Activated CD4-positive, alpha-beta T cell treated with anti-CD3 and anti-CD28 coated beads, Interleukin-2, amount 50 U/mL, for 16 hours (primary cell): ENCODE results near the gene BCAS4.
"Not testable (repeated sequence)": the region's sequence is repeated elsewhere in the genome, so short reads cannot be mapped to it uniquely, and the experiment has no call there.

Experiments used
- DNase-seq: peaks from one replicate; pipeline ENCODE4 v3.0.0-alpha.2; 2020

The BCAS4 gene

DNA sequence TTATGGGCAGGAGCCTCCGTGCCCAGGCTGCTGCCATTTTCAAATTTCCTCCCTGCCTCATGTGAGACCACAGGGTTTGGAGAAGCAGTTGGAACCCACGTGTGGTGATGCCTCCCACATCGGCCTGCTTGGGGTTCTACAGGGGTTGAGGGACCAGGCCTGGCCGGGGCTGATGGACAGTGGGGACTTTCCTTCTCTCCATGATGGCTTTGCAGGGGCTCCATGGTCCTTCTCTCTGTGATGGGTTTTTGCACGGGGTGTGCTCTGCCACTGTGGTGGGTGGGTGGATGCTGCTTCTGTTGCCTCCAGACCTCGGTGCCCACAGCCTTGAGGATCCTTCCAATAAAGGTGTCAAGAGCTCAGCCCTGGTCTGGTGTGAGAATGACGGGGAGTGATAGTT is 82.0 kb downstream of the BCAS4 start:
- DNase-seq: no peak

DNA sequence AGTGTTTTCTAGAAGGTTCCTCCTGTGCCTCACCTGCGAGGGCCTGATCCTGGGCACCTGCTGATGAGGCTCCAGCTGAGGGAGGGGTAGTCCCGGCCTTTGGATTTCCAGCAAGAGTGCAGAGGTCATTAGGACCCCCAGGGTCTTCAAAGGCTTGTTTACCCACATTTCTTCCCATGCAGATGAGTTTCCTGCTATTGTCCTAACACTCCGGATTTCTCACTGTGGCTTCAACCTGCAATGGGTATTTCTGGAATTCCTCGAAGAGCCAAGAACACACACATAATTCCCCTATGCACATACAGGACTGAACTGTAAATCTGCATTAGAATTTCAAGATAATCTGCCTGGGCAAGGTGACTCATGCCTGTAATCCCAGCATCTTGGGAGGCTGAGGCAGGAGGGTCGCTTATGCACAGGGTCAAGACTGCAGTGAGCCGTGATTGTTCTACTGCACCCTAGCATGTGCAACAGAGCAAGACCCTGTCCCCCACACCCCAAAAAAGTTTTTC is 82.4 kb downstream of the BCAS4 start:
- no peak for DNase-seq

DNA sequence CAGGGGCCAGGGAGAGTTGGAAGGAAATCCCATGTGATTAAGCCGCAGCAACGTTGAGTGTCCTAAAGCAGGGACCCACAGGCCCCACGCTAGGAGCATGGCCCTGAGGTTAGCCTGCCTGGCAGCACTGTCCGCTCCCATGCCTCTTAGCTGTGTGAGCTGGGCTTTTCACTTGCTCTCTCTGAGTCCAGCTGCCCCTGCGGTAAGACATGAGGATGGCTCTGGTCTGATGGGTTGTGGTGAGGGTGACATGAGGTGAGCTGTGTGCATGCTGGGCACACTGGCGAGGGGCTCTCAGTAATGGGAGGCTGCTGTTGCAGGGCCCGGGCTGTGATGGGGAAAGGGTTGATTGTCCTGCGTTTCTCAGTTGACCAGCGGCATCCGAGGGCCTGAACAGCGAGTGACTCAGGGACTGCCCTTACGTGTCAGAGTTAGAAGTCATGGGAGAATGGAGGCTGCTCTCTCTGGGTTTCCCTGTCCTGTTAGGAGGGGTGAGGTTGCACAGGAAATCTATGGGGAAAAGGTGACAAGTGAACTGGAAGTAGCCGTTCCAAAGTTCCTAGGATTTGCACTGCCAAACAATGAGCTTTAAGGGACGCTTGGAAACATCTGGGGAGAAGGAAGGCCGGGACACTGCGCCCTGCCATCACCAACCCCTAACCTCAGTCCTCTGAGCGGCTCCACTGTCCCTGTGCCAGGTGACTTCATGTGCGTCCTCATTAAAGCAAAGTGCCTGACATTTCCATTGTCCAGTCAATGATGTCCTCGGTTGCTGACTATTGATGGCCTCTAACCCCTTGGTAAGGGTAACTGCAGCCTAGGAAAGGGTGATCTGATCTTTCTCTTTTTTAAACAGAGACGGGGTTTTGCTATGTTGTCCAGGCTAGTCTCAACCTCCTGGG is 85.0 kb downstream of the BCAS4 start:
- DNase-seq: no peak

DNA sequence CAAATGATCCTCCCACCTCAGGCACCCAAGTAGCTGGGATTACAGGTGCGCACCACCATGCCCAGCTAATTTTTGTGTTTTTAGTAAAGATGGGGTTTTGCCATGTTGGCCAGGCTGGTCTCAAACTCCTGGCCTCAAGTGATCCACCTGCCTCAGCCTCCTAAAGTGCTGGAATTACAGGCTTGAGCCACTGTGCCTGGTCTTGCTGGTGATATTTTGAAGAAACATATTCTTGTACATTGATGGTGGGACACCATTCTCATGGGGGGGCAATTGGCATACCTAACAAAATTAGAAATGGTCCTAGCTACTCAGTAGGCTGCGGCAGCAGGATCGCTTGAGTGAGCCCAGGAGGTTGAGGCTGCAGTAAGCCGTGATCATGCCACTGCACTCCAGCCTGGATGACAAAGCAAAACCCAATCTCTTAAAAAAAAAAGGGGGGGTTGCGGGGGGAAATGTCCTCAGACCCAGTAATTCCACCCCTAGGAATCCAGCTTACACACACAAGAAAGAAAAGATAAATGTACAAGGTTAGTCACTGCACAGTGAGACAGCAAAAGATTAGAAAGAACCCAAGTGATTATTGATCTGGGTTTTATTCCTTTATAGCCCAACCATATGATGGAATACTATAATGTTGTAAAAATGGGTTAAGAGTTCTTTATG is 87.0 kb downstream of the BCAS4 start:
- DNase-seq: not testable (repeated sequence)

DNA sequence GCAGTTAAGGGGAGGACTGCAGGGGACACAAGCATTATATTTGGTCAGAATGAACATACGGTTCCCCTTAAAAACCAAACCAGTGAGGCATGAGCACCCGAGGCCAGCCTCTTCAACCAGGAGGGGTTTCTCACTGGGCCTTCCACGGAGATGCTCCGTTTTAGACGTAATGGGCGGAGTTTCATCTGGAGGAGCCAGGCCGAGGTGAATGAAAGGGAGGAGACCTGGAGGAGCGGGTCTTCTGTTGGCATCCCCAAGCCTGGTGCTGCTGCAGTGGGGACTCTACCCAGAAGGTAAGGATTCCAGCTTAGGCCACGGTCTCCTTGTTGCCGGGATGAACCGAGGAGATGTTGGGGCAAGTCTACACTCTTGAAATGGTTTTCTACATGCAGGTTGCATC is 89.0 kb downstream of the BCAS4 start:
- DNase-seq: no peak

DNA sequence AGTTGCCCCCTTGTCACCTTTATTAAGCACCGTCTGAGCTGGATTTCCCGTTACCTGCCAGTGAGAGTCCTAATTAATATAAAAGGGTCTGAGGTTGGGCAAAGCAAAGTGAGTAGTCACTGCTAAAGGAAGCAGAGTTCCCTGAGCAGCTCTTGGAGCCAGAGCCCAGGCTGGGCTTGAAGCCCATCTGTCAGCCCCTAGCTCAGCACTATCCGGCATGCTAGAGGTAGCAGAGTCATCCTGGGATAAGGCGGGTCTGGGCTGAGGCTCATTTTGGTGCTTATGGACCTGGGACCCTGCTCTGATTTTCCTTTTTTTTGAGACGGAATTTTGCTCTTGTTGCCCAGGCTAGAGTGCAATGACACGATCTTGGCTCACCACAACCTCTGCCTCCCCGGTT is 90.2 kb downstream of the BCAS4 start:
- no peak for DNase-seq

DNA sequence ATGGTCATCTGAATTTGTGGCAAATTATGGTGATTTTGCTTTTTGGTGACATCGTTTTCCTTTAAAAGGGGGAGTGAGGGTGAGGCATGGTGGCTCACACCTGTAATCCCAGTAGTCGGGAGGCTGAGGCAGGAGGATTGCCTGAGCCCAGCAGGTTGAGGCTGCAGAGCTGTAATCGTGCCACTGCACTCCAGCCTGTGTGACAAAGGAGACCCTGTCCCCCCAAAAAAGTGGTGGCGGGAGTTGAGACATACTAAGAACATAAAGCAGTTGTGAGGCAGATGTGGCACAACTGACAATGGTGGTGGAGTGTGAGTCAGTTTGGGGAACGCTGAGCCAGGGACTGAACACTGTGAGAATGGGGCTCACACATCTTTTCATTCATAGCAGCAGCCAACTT is 90.9 kb downstream of the BCAS4 start:
- no peak for DNase-seq

DNA sequence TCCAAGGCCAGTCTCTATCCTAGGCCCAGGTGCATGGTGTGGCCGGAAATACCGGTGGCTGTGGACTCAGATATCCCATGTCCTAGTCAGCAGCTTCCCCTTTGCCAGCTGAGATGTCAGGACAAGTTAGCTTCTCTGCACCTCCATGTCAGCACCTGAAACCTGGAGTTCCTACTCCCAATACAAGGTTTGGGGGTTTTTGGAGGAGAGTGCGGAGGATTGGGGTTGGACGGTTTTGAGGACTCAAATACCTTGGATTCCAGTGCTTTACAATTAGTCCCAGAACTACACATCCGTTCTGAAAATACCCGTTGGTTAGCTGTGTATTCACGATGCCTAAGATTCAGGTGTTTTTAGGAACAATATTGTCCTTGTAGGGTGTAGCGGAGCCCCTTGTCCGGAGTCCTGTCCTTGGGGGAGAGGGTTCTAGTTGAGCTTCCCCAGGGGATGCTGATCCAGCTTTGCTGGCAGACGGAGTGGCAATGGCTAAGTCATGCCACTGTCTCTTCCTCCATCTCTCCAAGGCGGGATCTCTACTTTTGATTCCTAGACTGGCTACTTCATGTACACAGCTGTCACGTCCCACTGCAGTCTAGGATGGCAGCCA is 91.4 kb downstream of the BCAS4 start:
- no peak for DNase-seq

DNA sequence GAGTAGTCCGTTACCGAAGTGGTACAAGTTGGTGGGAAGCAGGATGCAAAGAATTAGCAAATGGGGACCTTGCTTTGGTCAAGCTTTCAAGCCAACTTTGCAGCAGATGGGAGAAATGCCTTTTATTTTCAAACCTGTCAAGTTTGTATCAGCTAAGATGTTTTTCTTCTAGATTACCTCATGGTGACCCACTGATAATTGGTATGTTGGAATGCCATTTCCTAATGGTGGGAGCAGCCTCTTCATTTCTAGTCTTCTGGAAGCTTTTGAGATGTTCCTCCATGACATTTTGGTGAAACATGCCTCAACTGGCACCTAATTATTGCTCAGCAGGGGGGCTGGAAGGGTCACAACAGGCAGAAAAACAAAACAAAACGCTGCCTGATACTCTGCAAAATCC is 92.7 kb downstream of the BCAS4 start:
- no peak for DNase-seq

DNA sequence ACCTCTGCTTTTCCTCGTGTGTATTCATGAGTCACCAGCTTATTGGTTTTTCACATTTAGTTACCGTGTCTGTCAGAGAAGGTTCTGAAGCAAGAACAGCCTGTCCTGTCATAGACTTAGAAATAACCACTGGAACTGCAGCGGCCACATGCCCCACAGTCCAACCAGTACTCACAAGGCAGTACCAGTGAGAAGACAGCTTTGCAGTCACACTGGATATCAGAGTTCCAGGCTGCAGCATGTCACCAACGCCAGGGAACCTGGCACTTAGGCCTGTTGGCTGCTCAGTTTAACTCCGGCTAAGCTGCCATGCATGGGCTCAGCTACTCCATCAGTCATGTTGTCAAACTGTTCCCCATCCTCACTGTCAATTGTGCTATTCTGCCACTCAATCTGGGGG is 96.3 kb downstream of the BCAS4 start:
- DNase-seq: no peak

DNA sequence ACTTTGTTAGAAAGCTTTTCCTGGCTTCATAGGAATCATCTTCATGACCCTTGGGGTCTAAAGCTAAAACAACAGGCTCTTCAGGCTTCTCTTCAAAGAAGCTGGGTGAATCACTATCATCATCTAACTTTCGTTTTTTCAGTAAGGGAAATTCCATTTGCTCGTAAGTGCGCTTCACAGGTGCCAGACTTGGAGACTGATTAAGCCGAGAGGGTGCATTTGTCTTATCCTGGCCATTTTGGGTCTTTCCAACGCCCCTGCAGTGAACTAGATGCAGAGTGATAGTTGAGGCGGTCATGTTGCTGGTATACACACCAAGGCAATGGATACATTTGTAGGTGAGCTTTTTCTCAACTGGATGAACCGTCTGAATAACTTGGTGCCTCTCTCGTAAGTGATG is 97.5 kb downstream of the BCAS4 start:
- DNase-seq: no peak

DNA sequence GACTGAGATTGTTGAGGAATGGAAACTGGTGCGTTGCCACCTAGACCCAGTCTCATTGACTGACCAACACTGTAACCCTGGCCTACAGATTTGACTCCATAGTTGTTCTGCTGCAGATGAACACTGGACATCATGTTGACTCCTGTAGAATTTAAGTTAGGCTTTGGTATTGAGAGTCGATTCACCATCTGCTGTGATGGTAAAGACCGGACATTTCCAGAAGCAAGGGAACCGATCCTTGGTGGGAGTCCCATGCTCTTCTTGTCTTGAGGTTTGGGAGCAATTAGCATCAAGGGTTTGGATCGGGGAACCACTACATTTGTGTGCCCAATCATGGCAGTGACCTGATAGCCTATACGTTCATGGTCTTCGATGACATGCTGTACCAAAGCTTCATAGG is 98.8 kb downstream of the BCAS4 start:
- no peak for DNase-seq

DNA sequence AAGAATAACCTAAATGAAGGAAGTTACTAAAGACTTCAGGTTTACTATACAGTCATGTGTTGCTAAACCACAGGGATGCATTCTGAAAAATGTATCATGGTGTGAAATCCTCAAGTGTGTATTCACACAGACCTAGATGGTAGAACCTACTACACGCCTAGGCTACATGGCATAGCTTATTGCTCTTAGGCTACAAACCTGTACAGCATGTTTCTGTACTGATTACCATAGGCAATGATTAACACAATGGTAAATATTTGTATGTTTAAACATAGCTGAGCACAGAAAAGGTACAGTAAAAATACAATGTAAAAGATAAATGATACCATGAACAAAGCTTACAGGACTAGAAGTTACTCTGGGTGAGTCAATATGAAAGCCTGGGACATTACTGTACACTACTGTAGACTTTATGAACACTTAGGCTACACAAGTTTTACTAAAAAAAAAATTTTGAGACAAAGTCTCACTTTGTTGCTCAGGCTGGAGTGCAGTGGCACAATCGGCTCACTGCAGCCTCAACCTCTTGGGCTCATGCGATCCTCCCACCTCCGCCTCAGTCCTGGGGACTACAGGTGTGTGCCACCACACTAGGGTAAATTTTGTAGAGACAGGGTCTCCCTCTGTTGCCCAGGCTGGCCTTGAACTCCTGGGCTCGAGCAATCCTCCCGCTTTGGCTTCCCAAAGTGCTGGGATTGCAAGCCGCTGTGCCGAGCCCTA is 100.4 kb downstream of the BCAS4 start:
- no peak for DNase-seq

DNA sequence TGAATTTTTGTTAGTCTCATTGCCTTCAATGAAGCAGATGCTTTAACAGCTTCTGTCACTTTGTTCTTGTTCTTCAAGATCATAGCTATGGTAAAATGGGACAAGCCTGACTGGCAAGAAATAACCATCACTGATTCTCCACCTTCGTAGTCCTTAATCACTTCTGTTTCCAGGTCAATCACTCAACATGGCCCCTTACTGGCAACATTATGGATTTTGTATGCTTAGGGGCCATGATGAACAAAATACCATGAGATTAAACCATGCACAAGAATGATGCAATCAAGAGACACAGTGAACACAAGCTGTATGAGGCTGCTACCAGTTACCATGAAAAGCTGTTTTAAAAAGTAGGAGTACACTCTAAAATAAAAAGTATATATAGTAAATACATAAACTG is 103.6 kb downstream of the BCAS4 start:
- no peak for DNase-seq

DNA sequence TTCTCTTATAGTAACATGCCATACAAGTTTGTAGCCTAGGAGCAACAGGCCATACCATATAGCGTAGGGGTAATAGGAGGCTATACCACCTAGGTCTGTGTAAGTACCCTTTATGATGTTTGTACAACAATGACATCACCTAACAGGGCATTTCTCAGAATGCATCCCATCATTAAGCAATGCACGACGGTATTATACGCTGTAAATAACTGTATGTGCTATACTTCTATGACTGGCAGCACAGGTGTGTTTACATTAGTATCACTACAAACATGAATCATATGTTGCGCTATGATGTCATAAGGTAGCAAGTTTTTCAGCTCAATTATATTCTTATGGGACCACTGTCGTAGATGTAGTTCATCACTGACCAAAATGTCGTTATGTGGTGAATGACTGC is 105.4 kb downstream of the BCAS4 start:
- DNase-seq: no peak

DNA sequence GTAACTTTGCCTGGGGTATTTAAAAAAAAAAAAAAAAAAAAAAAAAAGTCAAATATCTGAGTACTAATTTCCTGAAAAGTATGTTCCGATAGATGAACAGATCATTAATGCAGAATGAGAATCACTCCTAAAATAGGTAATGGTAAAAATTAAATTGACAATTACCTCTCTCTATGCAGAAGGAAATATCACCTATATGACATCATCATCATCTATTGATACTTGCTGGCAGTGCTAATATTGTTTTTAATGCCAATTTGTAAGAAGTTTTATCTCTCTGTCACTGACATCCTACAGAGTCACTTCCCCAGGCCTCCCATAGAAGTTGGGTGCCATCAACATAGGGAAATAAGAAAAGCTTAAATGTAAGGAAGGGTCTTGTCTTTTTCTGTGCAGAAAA is 106.4 kb downstream of the BCAS4 start:
- no peak for DNase-seq

DNA sequence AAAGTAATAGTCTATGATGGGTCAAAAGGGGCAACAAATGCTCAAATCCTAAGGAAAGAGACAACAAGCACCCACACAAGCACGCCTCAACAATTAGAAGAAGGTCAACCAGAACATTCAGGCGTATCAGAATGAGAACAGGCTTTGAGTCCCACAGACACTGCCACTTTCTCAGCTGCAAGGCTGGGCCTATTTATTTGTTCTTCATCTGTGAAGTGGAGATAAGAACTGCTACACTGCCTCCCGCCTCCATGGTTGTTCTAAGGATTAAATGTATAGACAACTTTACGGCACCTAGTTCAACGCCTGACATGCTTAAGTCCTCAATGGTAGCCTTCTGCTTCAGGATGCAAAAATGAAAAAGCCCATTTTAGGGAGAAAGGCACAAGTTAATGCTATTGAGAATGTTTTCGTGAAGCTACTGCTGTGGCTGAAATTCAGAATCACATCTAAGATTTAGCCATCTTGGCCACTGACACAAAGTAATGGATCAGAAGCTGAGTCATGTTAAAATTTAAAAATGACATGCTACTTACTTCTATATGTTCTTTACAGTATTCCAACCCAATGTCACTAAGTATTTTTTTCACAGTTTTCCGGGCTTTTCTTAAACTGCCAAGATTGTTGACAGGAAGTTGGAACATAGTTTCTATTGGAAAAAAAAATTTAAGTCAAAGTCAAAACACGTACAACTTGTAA is 108.6 kb downstream of the BCAS4 start:
- DNase-seq: no peak

DNA sequence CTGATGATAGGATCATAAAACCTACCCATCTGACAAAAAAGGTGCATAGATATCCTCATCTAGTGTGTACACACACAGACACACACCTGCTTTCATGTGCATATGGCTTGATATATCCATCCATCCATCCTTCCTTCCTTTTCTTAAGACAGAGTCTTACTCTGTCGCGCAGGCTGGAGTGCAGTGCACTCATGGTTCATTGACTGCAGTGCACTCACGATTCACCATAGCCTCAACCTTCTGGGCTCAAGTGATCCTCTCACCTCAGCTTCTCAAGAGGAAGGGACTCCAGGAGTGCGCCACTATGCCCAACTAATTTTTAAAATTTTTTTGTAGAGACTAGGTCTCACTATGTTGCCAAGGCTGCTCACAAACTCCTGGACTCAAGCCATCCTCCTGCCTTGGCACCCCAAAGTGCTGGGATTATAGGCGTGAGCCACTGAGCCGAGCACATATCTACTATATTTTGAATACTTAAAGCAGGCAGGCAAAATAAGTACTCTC is 109.3 kb downstream of the BCAS4 start:
- no peak for DNase-seq

DNA sequence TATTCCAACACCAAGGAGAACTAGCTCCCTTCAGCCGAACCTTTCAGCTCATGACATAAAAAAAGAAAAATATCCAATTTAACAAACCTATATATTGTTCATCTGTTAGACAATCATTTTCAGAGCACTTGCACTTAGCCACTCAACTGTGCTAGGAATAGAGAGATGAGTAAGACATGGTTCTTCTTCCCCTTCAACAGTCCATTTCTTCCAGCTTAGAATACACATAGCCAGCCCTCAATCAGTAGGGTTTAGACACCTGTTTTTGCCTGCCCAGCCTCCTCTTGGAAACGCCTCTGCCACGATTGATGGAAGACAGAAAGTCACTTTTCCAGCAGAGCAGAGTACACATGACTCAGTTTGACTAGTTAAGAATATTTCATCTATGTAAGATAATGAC is 114.6 kb downstream of the BCAS4 start:
- no peak for DNase-seq

DNA sequence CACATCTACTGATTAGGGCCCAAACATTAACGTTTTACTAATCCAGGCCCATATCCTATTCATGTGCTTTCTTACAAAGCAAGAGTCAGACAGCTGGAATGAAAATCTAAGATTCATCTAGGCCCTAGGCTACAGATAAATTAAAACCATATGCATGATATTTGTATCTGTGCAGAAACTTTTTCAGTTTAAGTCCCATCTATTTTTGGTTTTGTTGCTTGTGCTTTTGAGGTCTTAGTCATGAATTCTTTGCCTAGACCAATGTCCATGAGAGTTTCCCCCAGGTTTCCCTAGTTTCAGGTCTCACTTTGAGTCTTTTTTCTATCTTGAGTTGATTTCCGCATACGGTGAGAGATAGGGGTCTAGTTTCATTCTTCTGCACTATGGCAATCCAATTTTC is 116.2 kb downstream of the BCAS4 start:
- DNase-seq: no peak

DNA sequence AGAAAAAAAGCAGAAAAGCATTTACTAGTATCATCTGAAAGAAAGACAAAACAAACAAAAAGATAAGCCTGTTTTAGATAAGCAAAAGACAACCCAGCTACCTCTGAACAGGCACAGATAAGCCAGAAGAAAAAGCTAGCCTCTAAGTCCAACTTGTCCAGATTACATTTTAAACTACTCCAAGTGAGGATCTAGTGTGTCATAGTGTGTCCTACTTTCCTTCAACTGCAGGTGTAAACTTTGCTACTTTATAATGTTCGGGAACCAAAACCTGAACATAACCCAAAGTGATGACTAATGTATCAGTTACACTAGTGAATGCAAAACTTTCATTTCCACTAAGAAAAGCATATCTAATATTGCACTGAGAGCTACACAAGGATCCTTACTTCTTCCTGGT is 116.9 kb downstream of the BCAS4 start:
- DNase-seq: peak; percentile 43

DNA sequence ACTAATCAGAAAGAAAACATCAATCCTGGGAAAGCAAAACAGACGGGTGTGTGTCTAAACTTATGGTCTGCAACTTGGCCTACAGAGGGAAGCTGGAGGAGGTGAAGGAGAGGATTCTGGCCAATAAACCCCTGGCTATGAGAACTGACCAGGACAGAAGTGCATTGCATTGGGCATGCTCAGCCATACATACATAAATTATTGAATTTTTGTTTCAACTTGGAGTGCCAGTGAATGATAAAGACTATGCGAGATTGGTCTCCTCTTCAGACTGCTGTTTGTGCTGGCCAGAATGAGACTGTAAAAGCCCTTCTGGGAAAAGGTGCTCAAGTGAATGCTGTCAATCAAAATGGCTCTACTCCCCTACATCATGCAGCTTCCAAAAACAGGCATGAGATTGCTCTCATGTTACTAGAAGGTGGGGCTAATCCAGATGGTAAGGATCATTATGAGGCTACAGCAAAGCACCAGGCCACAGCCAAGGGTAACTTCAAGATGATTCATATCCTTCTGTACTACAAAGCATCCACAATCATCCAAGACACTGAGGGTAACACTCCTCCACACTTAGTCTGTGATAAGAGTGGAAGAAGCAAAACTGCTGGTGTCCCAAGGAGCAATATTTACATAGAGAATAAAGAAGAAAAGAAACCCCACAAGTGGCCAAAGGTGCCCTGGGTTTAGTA is 119.0 kb downstream of the BCAS4 start:
- DNase-seq: peak; percentile 73
